NOMO-1 treated with DMSO at 0.1 percent for 48 hours (cell line): Measurements from ENCODE around the gene TNRC6B.

Experiments used
- DNase-seq: peaks from one replicate; lab custom pipeline; 2025; ENCODE audit not compliant: unreplicated experiment; lab: John Stamatoyannopoulos, UW

Gene TNRC6B

GRCh38 chr22:40239345-40239683, 61.6 kb downstream of the TNRC6B start:
- DNase-seq = no peak

- DNase-seq = no peak
Measured at GRCh38 chr22:40240160-40240559, 62.4 kb downstream of the TNRC6B start.

GRCh38 chr22:40240686-40241085, 63.0 kb downstream of the TNRC6B start:
- no peak for DNase-seq

GRCh38 chr22:40241200-40241763, 63.6 kb downstream of the TNRC6B start:
- DNase-seq = no peak

GRCh38 chr22:40243891-40244290, 66.2 kb downstream of the TNRC6B start:
- DNase-seq = peak; percentile 63

- DNase-seq = no peak
Measured at GRCh38 chr22:40244586-40244985, 66.9 kb downstream of the TNRC6B start.

GRCh38 chr22:40247976-40248375, 70.3 kb downstream of the TNRC6B start:
- no peak for DNase-seq

- no peak for DNase-seq
Measured at GRCh38 chr22:40249286-40249685, 71.6 kb downstream of the TNRC6B start.

- no peak for DNase-seq
Measured at GRCh38 chr22:40250608-40251007, 72.9 kb downstream of the TNRC6B start.

GRCh38 chr22:40251106-40251505, 73.4 kb downstream of the TNRC6B start:
- DNase-seq = no peak

- no peak for DNase-seq
Measured at GRCh38 chr22:40252146-40252545, 74.4 kb downstream of the TNRC6B start.

- DNase-seq = no peak
Measured at GRCh38 chr22:40256516-40256915, 78.8 kb downstream of the TNRC6B start.

GRCh38 chr22:40258017-40258416, 80.3 kb downstream of the TNRC6B start:
- DNase-seq = no peak

GRCh38 chr22:40258501-40258915, 80.8 kb downstream of the TNRC6B start:
- DNase-seq = no peak

GRCh38 chr22:40261783-40262182, 84.1 kb downstream of the TNRC6B start:
- no peak for DNase-seq

- no peak for DNase-seq
Measured at GRCh38 chr22:40263191-40263590, 85.5 kb downstream of the TNRC6B start.

GRCh38 chr22:40265783-40266182, 88.1 kb downstream of the TNRC6B start:
- peak; percentile 34 for DNase-seq

GRCh38 chr22:40270031-40270430, 92.3 kb downstream of the TNRC6B start:
- DNase-seq = no peak

- no peak for DNase-seq
Measured at GRCh38 chr22:40270748-40271373, 93.1 kb downstream of the TNRC6B start.

- DNase-seq = no peak
Measured at GRCh38 chr22:40271440-40271839, 93.7 kb downstream of the TNRC6B start.

- no peak for DNase-seq
Measured at GRCh38 chr22:40273319-40273718, 95.6 kb downstream of the TNRC6B start.

GRCh38 chr22:40276996-40277823, 99.5 kb downstream of the TNRC6B start:
- DNase-seq = no peak
